Activated CD8-positive, alpha-beta memory T cell treated with anti-CD3 and anti-CD28 coated beads, Interleukin-2, amount 50 U/mL, for 48 hours (primary cell): ENCODE measurements around the gene DCUN1D1.

Source experiments
- DNase-seq: peaks from one replicate; pipeline ENCODE4 v3.0.0-alpha.2; 2020

Gene DCUN1D1

DNA sequence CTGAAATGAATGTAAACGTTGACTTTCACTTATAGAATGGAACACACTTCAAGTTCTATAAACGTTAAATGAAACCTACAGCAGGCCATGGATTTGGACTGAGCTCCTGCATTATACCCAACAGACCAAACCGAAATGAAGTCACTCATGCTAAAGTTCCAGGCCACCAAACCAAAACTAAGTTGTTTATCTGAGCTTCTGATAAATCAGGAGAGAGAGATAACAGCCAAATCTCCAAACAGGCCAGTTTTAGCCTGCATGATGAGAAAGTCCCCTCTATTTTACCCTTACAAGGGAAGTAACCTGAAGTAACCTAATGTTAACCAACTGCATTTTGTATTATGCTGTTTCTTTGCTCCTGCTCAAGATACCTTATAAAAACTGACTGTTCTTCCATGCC, 44.5 kb downstream of the DCUN1D1 start:
- DNase-seq: no peak

DNA sequence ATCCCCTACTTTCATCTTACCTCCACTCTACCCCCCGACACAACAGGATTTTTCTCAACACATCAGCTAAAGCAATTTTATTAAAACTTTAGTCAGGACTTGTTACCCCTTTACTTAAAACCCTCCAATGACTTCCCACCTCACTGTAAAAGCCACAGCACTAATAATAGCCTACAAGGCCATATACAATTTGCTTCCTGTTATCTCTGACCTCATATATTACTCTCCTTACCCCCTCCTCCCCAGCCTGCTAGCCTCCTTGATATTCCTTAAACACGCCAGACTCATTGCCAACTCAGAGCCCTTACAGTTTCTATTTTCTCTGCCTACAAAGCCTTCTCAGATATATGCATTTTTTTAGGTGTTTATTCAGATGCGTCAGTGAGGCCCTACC, 54.4 kb downstream of the DCUN1D1 start:
- no peak for DNase-seq

DNA sequence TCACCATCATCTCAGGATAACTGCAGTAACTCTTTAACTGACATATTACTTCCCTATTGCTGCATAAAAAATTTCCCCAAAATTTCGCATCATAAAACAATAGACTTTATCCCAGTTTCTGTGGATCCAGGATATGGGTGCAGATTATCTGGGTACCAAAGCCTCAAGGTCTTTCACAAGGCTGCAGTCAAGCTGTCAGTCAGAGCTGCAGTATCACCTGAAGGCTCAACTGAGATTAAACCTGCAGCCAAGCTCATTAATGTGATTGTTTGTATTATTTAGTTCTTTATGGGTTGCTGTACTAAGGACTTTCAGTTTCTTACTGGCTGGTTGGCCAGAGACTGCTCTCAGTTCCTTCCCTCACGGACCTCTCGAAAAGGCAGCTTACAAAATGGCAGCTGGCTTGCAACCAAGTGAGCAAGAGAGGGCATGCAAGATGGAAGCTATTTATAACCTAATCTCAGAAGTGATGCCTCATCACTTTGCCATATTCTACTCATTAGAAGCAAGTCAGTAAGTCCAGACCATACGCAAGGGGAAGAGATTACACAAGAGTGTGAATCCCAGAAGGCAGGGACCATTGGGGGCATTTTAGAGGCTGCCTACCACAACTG, 54.9 kb downstream of the DCUN1D1 start:
- DNase-seq: no peak

DNA sequence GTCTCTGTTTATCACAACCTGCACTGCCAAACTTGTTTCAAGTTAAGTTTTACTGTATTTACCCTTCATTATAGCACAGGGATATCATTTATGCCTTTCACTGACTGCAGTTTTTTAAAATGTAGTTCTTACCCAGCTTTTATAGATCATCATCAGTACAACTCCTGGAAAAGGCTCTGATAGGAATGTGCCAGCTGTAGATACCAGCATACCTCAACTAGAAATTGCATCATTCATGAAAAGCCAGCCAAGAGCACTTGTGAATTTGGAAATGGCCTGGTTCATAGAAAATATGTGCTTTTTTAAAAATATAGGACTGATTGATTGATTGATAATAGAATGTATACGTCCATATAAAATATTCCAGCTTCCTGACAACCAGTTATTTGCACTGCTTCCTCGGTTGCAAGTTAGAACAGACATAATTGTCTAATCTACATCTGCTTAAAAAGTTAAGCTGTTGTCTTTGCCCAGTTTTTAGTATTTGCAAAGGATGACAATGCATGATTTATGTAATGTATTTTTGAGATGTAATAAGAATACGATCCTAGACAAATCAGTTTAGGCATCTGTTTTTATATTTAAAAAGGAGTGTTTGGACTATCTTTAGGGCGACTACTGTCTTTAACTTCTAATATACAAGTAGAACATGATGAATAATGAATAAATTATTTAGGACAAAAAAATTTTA, 58.5 kb downstream of the DCUN1D1 start:
- DNase-seq: no peak

DNA sequence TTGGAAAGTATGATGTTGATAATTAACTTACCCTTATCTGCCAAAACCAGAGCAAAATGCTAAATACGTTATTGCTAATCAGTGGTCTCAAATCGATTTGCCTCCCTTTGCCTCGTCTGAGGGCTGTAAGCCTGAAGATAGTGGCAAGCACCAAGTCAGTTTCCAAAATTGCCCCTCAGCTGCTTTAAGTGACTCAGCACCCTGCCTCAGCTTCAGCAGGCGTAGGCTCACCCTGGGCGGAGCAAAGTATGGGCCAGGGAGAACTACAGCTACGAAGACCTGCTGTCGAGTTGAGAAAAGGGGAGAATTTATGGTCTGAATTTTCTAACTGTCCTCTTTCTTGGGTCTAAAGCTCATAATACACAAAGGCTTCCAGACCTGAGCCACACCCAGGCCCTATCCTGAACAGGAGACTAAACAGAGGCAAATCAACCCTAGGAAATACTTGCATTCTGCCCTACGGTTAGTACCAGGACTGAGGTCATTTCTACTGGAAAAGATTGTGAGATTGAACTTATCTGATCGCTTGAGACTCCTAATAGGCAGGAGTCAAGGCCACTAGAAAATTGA, 59.7 kb downstream of the DCUN1D1 start:
- DNase-seq: no peak

DNA sequence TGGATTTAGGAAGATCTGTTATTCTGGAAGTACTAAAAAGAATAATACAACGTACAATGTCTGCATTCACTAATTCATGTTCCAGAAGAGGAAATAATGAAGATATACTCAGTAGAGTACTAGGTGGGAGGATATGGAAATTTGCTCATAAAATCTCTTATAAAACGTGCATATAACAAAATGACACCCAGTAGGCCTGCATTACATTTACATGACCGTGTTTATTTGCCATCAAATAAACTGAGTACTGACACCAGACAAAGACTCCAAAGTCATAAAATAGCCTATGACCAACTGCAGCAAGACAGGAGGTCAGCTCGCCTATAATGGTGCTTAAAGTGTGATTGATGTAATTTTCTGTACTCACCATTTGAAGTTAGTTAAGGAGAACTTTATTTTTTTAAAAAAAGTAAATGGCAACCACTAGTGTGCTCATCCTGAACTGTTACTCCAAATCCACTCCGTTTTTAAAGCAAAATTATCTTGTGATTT, 60.4 kb downstream of the DCUN1D1 start:
- DNase-seq: no peak

DNA sequence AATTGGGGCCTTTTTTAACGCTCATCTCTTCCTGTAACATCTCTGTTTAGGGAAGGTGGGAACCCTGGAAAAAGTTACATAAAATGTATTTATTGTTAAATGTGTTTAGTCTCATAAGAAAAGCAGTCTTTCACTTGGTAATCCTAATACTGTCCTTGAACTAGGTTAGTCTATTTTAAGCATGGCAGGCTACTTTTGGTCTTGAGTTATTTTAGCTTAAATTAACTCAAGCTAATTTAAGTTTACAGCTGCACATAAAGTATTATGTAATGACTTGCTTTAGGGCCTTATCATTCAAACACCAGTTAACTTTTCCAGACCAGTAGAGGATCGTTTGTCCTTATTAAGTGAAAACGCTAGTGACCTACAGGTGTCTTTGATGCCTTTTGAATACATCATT, 63.2 kb downstream of the DCUN1D1 start:
- DNase-seq: no peak

DNA sequence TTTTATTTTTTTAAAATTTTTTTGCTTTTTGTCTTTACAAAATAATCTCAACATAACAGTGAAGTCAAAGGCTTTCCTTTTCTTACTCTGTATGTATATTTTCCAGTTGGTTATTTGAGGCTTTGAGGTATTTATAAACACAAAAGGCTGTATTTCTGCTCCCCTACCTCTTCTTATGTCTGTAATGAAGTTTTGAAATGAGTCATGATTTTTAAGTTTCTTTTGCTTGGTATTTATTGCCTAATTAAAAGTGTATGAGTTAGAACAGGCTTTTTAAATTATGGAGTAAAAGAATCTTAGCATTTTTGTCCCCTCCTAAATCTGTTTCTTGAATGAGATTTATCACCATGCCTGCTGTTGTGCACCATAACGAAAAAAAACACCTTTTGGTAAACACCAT, 66.0 kb downstream of the DCUN1D1 start:
- no peak for DNase-seq

DNA sequence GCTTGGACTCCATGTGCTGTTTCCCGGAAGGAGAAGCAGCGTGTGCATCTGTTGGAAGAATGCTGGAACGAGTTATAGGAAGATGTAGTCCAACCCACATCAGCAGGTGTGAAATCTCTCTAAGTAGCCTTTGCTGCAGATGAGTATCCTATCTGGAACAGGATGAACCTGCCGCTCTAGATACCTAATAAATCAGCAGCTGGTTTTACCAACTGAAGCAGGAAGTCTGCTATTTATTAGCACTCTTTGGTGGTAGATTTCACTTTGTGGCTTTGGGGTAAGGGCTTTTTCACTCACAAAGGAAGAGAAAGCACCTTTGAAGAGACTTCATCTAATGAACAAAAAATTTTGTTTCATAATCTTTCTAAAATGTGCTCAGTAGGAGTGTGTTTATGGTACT, 66.4 kb downstream of the DCUN1D1 start:
- DNase-seq: no peak

DNA sequence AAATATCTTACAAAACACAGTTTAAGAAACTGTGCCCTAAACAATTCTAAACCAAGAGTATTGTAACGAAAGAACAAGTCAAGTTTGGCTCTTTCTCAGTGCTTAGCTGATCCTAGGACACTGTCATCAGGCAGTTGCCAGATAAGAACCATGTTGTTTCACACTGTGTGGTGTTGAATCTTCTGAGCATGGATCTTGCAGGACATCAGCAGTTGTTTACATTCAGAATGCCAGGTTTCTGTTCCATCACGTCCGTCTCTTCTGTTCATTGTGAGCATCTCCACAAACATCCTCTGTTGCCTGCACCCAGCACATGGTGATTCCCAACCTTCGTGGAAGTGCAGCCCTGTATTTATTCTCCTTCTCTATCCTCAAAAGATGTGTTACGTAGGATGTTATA, 67.9 kb downstream of the DCUN1D1 start:
- no peak for DNase-seq

DNA sequence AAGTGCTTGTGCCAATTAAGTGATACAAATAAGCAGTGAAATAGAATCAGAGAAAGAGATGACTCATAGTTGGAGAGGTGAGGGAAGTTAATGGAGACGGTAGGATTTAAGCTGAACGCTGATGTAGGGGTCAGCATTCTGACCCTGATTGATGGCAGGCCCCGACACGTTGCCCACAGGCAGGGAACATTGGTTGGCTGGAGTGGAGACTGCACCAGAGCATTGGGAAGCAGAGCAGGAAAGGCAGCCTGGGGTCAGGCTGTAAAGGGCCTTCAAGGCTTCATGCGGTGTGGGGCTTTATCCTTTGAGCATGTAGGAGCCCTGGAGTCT, 68.6 kb downstream of the DCUN1D1 start:
- DNase-seq: no peak

DNA sequence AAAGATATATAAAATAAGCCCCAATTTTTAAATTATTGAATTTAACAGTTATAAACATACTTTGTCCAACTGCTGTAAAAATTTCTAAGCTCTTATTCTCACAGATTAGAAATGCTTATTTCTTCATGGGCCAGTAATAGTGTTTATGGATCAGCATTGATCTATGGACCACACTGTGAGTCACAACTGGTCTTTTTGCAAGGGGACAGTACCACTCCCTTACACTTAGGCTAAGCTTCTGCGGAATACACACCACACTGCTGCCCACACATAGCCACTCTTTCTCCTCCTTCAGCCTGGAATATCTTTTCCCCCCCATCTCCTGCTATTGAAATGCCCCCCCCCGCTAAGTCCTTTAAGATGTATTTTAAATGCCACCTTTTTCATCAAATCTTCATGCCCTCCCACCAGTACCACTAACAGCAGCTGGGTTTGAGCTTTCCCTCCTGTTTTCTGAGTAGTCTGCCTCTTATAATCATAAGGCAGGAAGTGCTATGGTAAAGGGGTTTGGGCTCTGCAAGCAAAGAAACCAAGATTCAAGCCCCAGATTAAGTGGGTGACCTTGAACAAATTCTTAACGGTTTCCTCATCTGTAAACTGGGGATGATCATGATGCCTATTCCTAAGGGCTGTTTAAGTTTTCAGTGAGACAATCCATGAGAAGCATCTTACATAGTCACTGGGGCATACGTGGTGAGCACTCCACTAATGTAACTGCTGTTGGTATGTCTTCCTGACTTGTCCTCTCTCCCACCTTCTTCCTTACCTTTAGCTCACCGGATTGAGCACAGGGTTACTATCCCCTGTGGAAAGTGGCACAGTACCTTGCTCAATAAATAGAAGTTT, 69.2 kb downstream of the DCUN1D1 start:
- DNase-seq: no peak

DNA sequence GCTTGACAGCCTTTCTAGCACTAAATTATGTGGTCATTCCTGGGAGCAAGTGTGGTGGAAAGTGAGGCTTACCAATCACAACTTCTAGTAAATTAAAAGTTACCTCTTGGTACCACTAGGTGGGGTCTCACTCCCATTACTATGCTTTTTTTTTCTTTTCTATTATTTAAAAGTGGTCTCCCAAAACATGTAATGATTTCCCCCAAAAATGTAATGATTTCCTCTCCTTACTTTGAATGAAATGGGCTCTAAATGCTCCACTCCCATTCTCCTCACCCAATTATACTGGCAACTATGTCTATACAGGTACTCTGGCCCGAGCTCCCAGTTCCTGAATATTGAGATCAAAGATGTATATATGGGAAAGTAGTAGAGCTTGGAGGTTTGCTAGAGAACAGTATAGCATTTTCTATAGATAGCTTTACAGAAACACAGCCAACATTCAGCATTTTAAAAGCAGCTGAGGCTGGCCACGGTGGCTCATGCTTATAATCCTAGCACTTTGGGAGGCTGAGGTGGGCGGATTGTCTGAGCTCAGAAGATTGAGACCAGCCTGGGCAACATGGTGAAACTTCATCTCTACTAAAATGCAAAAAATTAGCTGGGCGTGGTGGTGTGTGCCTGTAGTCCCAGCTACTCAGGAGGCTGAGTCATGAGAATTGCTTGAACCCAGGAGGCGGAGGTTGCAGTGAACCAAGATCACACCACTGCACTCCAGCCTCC, 70.9 kb downstream of the DCUN1D1 start:
- no peak for DNase-seq

DNA sequence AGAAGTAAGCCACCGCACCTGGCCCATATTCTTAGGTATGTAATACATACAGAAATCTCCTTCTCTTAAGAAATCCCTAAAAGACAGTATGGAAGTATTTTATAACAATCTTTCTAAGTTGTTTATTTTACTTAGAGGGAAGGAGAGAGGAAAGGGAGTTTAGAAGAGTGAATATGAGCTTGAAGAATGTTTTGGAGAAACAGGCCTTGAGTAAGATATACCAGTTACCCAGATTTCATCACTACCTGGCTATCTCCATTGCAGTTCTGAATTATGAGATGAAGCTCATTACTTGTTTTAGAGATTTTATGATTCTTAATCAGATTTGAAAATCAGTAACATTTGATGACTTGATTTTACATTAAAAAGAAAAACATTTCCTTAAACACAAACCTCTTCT, 71.9 kb downstream of the DCUN1D1 start:
- no peak for DNase-seq

DNA sequence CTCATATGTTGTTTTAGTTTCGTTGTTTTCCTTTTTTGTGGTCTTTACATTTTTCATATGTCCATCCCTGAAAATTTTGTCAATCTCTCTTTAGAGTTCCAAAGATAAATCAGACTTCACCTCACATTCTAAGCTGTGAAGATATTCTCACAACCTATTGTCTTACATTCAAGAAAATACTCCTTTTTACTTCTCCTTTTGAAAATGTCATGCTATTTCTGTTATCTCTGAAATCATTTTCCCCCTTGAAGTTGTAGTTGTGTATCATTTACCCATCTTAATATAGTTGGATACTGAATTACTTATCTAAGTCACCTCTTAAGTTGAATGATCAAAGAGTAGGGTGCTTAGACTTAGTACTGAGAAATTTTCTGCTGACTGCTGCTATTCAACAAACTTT, 74.3 kb downstream of the DCUN1D1 start:
- no peak for DNase-seq

DNA sequence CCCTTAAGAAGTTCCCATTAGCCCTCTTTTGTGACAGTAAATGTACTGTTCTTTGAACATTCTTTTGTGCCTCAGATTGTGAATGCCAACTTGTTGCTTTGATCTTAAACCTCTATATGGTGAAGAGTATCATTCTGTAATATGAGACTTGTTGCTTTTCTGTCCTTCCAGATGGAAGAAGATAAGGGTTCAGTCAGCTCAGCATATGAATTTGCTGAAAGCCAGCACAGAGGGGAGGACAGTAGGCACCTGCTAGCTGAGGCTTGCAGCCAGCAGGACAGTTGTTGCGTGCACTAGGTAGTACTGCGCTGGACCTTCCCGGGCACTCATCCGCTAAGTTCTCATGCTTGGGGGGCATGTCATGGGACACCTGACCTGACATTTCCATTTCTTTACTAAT, 74.7 kb downstream of the DCUN1D1 start:
- no peak for DNase-seq

DNA sequence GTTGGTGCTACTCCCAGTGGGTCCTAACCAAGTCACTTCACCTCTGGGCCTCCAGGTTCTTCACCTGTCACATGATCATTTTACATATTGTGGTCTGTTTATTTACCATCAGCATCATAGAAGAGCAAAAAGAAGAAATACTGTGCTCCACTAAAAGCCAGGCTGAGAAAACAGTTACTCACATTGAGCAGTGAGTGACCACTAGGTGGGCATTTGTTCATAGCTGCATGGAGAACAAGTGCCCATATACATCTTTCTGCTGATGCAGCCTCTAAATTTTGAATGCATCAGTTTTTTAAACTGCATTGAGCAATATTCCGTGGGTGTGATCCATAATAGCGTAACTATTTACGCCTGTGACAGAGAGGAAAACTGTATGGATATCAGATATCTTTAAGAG, 76.2 kb downstream of the DCUN1D1 start:
- no peak for DNase-seq

DNA sequence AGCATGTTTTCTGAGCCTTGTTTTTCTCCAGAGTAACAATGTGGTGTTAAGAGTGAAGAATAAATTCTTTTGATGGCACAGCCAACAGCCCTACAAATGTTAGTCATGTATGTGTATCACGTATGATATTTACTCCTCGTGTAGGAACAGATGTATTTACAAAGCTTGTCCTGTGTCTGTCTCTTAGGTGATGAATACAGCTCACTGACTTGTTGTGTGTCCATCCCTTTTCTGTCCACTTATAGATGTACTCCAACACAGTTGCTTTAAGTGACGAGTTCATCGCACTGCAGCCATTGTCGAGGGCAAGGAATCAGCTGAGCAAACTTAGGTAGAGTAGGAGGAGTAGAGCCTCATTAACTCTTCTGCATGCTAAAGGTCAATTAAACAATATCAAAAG, 78.1 kb downstream of the DCUN1D1 start:
- no peak for DNase-seq

DNA sequence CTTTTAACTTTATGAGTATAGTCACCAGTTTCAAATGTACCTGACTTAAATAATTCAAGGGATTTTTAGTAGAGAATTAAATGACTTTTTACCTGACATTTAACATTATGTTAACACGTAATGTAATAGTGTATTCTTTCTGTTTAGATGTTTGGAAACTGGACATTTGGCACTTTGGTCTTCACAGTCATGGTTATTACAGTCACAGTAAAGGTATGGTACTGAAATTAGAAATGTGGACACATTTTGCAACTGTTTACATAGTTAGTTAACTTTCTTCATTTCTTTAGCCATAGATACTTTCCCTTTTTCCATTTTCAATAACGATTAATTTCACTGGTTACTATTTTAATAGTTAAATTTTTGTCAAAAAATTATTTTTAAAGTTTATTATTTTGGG, 83.8 kb downstream of the DCUN1D1 start:
- DNase-seq: no peak

DNA sequence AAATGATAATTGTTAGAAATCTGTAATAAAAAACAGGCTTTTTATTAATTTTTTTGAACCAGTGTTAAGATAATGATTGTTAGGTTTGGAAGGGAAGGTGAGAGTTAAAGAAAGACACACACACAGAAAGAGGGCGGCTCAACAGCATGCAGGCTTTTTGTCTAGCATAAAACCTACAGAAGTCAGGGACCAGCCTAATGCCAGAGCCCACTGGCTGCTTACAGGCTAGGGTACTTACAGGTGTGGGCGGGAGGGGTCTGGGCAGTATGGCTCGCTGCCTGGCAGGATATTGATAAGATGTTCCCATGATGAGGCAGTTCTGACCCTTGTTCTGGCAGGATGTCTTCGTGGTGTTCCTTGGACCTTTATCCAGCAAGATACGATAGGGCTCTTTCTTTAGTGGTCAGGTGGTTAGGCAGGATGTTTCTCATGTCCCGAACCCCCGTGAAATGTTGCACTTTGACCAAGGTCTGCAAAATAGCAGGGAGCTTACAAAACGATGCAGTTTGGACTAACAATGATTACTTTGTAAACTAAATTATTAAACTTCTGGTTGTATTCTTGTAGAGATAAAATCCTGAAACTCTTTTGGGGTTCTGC, 84.7 kb downstream of the DCUN1D1 start:
- no peak for DNase-seq

DNA sequence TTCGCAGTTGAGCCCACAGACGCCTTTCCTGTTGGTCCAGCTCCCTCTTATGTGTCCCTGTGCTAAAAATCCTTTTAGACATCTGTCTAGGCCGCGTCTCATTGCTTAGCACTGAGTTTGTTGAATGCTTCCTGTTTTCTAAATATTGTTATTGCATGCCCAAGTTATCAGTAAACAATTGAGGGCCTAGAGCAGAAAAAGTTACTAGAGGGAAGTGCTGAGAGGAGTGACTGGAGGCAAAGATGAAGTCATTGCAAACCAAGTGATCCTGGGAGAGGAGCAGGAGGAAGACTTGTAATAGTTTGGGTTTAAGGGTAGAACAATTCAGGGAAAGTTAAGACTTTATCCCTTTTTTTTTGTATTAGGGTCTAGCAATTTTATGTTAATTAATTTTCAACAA, 88.1 kb downstream of the DCUN1D1 start:
- DNase-seq: no peak

DNA sequence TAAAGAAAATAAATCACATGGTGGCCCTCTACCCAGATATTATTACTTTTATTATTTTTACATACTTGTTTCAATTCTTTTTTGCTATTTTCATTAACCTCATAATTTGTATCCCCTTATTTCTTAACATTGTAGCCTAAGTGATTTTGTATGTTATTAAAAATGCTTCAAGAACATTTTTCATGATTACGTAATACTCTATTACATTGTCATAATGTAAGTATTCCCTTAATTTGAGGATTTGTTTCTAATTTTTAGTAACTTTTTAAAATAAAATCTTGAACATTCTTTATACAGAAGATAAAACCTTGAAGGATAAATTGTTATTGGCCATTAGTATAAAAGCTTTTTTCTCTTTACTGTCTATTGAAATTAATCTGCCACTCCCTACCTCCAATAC, 89.0 kb downstream of the DCUN1D1 start:
- no peak for DNase-seq
